ENCODE results near the gene HIF1A. TPM values are rescaled to one million over a fixed set of nuclear protein-coding genes. Genes with fewer than 3 reads are reported as not detected.
A peak's percentile ranks its signal among the peaks of the same experiment; 100 is the strongest.

HIF1A gene
- total RNA-seq, 1 donor from 2014 or later: 114 TPM

DNA sequence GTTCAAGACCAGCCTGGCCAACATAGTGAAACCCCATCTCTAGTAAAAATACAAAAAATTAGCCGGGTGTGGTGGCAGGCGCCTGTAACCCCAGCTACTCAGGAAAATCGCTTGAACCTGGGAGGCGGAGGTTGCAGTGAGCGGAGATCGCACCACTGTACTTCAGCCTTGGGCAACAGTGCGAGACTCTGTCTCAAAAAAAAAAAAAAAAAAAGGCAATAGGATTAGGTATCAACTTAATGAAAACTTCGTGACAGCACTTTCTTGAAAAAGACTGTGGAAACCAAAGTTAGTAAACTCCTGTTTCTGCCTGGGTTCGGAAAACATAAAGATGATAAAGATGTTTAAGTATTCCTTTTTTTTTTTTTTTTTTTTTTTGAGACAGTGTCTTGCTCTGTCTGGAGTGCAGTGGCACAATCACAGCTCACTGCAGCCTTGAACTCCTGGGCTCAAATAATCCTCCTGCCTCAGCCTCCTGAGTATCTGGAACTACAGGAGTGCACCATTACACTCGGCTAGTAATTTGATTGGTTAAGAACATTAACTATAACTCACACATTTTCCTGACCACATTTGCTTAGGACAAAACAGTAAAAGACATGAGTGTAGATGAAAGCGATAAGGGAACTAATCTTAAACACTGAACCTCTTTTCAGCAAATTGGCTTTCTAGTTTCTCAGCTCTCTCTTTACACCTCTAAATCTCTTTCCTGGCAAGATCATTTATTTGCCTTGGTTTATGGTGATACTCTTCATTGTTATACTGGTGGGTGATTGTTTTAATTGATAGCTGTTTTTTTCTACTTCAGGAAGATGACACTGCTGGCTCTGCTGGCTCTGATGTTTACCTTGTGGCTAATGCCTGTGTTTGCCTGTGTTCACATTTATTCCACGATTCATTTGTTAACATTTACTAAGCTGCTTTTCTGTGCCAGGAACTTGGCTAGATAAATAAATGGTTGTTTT, 15.8 kb downstream of the HIF1A start:
- TF ChIP-seq, protein P1, sequence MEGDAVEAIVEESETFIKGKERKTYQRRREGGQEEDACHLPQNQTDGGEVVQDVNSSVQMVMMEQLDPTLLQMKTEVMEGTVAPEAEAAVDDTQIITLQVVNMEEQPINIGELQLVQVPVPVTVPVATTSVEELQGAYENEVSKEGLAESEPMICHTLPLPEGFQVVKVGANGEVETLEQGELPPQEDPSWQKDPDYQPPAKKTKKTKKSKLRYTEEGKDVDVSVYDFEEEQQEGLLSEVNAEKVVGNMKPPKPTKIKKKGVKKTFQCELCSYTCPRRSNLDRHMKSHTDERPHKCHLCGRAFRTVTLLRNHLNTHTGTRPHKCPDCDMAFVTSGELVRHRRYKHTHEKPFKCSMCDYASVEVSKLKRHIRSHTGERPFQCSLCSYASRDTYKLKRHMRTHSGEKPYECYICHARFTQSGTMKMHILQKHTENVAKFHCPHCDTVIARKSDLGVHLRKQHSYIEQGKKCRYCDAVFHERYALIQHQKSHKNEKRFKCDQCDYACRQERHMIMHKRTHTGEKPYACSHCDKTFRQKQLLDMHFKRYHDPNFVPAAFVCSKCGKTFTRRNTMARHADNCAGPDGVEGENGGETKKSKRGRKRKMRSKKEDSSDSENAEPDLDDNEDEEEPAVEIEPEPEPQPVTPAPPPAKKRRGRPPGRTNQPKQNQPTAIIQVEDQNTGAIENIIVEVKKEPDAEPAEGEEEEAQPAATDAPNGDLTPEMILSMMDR (conservative IDR thresholded peaks at IDR 0.05): no peak
- DNase-seq (ENCODE audit: extremely low spot score, unreplicated experiment): no peak
- Mint-ChIP-seq H3K27ac (peak overlapping the region; percentile 4), H3K36me3 (peaks cover 5% of the 10 kb centered on the region), H3K4me1 (ENCODE audit: unreplicated experiment) (peaks cover 35% of the 10 kb centered on the region), H3K4me3 (no peak overlapping the region), H3K27me3 (no peaks in the 10 kb centered on the region), H3K9me3 (no peaks in the 10 kb centered on the region)

DNA sequence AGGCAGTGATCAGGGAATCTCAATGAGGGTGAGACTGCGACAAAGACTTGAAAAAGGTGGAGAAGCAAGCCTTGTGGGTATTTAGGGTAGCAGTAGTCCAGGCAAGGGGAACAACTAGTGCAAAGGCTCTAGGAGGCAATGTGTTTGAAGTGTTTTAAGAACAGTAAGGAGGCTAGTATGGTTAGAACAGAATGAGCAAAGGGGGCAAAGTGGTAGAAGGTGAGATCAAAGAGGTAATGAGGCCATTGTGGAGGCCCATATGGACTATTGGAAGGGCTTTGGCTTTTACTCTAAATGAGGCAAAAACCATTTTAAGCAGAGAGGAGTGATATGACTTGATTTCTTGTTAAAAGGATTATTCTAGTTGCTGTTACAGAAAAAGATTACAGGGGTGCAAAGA, 16.8 kb downstream of the HIF1A start:
- Mint-ChIP-seq H3K36me3 (no peaks in the 10 kb centered on the region), H3K4me3 (no peak overlapping the region), H3K27ac (peak overlapping the region; percentile 13), H3K4me1 (ENCODE audit: unreplicated experiment) (peaks cover 35% of the 10 kb centered on the region), H3K27me3 (no peaks in the 10 kb centered on the region), H3K9me3 (no peaks in the 10 kb centered on the region)
- no peak for DNase-seq (ENCODE audit: extremely low spot score, unreplicated experiment)
- TF ChIP-seq, protein P1 (conservative IDR thresholded peaks at IDR 0.05): no peak

DNA sequence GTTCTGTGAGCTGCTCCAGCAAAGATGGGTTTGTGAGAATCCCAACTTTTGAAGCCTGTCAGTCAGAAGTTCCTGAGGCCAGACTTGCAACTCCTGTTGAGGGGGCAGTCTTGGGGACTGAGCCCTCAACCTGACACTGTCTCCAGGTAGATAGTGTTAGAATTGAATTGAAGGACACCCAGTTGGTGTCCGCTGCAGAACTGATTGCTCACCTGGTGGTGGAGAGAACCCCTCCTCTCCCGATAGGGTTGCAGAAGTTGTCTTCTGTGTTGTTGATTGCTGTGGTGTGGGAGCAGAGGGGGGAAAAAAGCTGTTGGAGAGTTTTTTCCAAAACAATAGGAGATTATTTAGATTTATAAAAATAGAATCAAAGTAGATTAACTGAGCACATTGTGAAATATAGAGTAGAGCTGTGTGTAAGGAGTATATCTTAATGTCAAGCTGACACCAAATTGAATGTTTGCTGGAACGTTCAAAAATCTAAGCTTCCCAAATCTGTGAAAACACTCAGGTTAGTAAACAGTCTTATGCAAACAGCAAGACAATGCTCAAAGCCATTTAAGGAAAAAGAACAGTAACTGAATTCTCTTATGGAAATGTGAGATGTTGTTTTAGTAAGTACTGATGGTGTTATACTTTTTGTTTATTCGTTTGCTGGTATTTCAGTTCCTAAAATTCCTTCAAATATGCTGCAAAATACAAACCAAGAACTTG, 18.6 kb downstream of the HIF1A start:
- peaks cover 42% of the 10 kb centered on the region for H3K4me1 Mint-ChIP-seq (ENCODE audit: unreplicated experiment)
- no peak overlapping the region for H3K4me3 Mint-ChIP-seq
- no peaks in the 10 kb centered on the region for H3K9me3 Mint-ChIP-seq

DNA sequence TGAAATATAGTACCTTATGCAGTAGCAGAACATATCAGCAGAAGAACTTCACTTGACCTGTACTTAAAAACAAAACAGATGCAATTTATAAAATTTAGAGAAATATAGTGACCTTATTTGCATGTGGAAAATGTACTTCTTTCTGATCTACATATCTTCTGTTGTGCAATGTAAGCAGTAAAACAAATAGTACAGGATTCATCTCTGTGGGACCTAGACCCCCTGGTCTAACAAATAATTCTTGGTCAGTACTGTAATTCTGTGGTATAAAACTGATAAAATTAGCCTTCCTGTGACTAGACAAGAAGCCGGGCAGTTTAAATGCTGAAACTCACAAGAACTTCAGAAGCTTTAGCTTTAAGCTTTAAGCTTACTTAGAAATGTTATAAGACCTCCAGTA, 21.6 kb downstream of the HIF1A start:
- peaks cover 35% of the 10 kb centered on the region for H3K4me1 Mint-ChIP-seq (ENCODE audit: unreplicated experiment)
- no peaks in the 10 kb centered on the region for H3K9me3 Mint-ChIP-seq
- H3K36me3 Mint-ChIP-seq: no peaks in the 10 kb centered on the region
- no peaks in the 10 kb centered on the region for H3K27me3 Mint-ChIP-seq
- TF ChIP-seq, protein P1 (conservative IDR thresholded peaks at IDR 0.05): no peak
- H3K4me3 Mint-ChIP-seq: no peak overlapping the region
- no peak for DNase-seq (ENCODE audit: extremely low spot score, unreplicated experiment)
- no peak overlapping the region for H3K27ac Mint-ChIP-seq

More for the DNA sequence above, 18.6 kb downstream of the HIF1A start:
- Mint-ChIP-seq H3K27me3 (no peaks in the 10 kb centered on the region), H3K27ac (no peak overlapping the region), H3K36me3 (no peaks in the 10 kb centered on the region)
- TF ChIP-seq, protein P1 (conservative IDR thresholded peaks at IDR 0.05): no peak
- no peak for DNase-seq (ENCODE audit: extremely low spot score, unreplicated experiment)

DNA sequence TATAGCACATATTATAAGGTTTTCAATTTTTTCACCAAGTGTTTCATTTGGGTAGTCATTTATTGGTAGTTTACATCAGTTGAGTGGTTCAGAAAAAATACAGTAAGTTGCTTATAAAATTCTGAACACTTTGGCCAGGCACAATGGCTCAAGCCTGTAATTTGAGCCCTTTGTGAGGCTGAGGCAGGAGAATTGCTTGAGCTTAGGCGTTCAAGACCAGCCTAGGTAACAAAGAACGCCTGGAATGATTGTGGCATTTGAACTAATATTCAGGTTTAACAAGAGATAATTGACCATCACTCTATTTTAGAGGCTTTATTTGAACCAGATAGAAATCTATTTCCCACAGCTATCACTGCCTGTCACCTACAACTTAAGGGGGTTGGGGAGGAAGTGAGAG, 22.7 kb downstream of the HIF1A start:
- H3K9me3 Mint-ChIP-seq: no peaks in the 10 kb centered on the region
- H3K4me3 Mint-ChIP-seq: no peak overlapping the region
- H3K4me1 Mint-ChIP-seq (ENCODE audit: unreplicated experiment): peaks cover 25% of the 10 kb centered on the region
- no peak for DNase-seq (ENCODE audit: extremely low spot score, unreplicated experiment)
- no peaks in the 10 kb centered on the region for H3K36me3 Mint-ChIP-seq
- TF ChIP-seq, protein P1 (conservative IDR thresholded peaks at IDR 0.05): no peak
- H3K27me3 Mint-ChIP-seq: no peaks in the 10 kb centered on the region
- no peak overlapping the region for H3K27ac Mint-ChIP-seq

Data from type B pancreatic cell (in vitro differentiated cells).